ENCODE measurements around the gene ITPR2.

DNA sequence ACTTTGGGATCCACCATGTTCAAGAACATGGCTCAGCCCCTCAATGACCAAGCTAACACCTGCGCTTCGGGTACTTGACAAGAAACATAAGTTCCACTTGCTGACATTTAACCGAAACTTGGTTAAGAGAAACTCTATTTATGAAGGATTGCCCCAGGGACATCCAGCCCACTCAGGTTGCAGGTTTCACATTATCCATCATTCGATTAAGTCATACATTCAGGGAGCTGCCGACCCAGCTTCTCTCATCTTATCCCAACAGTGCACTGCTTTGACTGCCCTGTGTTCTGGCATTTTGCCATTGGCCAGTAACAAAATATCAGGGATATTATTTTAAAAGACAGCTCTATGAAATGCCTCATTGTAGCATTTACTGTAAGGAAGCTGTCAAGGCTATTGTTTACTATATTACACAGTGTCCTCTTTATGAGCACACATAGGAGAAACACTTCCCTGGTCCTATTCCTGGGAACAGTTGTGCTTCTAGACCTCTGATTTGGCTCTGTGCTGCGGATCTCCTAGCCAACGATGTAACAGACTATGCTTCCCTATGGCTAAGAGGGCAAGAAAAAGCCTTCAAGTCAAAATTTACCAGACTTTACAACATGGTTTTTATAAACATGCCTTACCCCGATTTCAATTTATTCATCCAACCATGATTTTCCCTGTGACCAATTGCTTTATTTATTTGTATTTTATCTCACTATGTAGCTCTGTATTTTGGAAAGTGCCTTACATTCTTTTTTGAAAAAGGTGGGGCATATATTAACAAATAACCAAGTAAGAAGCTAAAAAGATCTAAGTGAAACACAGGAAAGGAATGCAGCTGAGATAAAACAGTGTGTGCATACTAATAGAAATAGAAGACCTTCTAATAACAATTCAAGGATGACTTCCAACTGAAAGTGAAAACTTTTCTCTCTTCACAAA, 109.3 kb downstream of the ITPR2 start:
- TF ChIP-seq, protein P1, sequence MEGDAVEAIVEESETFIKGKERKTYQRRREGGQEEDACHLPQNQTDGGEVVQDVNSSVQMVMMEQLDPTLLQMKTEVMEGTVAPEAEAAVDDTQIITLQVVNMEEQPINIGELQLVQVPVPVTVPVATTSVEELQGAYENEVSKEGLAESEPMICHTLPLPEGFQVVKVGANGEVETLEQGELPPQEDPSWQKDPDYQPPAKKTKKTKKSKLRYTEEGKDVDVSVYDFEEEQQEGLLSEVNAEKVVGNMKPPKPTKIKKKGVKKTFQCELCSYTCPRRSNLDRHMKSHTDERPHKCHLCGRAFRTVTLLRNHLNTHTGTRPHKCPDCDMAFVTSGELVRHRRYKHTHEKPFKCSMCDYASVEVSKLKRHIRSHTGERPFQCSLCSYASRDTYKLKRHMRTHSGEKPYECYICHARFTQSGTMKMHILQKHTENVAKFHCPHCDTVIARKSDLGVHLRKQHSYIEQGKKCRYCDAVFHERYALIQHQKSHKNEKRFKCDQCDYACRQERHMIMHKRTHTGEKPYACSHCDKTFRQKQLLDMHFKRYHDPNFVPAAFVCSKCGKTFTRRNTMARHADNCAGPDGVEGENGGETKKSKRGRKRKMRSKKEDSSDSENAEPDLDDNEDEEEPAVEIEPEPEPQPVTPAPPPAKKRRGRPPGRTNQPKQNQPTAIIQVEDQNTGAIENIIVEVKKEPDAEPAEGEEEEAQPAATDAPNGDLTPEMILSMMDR (conservative IDR thresholded peaks at IDR 0.05), result no peak
- TF ChIP-seq EZH2 (IDR thresholded peaks at IDR 0.05; ENCODE audit: low read depth), result no peak

Data from PC-9 (cell line).